Transverse colon (tissue), 4 donors: ENCODE measurements around the gene MPV17L2. TPM values are rescaled to one million over a fixed set of nuclear protein-coding genes. Genes with fewer than 3 reads are reported as not detected.

Source experiments
- DNase-seq: peaks from one replicate; pipeline ENCODE4 v3.0.0-alpha.2; 2019
- H3K27ac ChIP-seq, 4 donors: fragments of 200-600 bp; sonication (generic); 2 replicates each; pipeline ENCODE4 v1.5.1; 2016 to 2018; ENCODE audit warnings: inconsistent platforms in 4 of 4
- H3K27me3 ChIP-seq: fragments of 200-600 bp; sonication (generic); 2 replicates; pipeline ENCODE4 v1.5.1; 2017; ENCODE audit warnings: inconsistent platforms
- H3K36me3 ChIP-seq, 4 donors: fragments of 200-600 bp; sonication (generic); 2 replicates each; pipeline ENCODE4 v1.5.1; 2017 to 2019; ENCODE audit warnings: inconsistent platforms in 4 of 4
- H3K4me1 ChIP-seq, 4 donors: fragments of 200-600 bp; sonication (generic); 2 replicates each; pipeline ENCODE4 v1.5.1; 2017 to 2020; ENCODE audit warnings: inconsistent platforms in 4 of 4
- H3K4me3 ChIP-seq, 4 donors: fragments of 200-600 bp; sonication (generic); 1 replicate in 1 of 4; 2 replicates in 3 of 4; pipeline versions ENCODE4 v1.5.1 to v1.6.1; 2017 to 2019; ENCODE audit warnings: inconsistent platforms in 4 of 4
- H3K9me3 ChIP-seq, 2 donors: fragments of 200-600 bp; sonication (generic); 2 replicates each; pipeline ENCODE4 v1.5.1; 2017 to 2019; ENCODE audit warnings: inconsistent platforms in 2 of 2
- CTCF ChIP-seq, 5 experiments: fragments of 200-600 bp in 3 of 5; fragments of 450-650 bp in 2 of 5; sonication (generic) in 3 of 5; IDR thresholded peaks; 1 replicate in 2 of 5; 2 replicates in 3 of 5; pipeline ENCODE4 v1.5.1; 2016 to 2017; ENCODE audit warnings: antibody characterized with exemption in 5 of 5, inconsistent platforms in 3 of 5, mild to moderate bottlenecking in 2 of 5, moderate library complexity in 1 of 5
- EP300 ChIP-seq: sonication (generic); formaldehyde crosslinking; IDR thresholded peaks from one replicate; pipeline ENCODE4 v1.6.1; 2017; ENCODE audit warnings: antibody characterized with exemption, low read depth
- POLR2A ChIP-seq: fragments of 450-650 bp; IDR thresholded peaks from one replicate; pipeline ENCODE4 v1.6.1; 2016; ENCODE audit warnings: antibody characterized with exemption, mild to moderate bottlenecking, moderate library complexity
- POLR2AphosphoS5 ChIP-seq, 3 donors: sonication (generic); formaldehyde crosslinking; IDR thresholded peaks; one replicate each; pipeline ENCODE4 v1.6.1; 2016; ENCODE audit warnings: antibody characterized with exemption in 3 of 3
- WGBS, 2 donors: methylation state at CpG; one replicate each; pipeline ENCODE4 v1.1.5; 2018; ENCODE audit warnings: low coverage in 1 of 2; 5-methylcytosine and 5-hydroxymethylcytosine counted together
- in situ Hi-C, 4 donors: fragments of 200-750 bp; cut with MboI; loops; one replicate each; pipeline versions ENCODE4 v1.15.0 to v1.15.1; 2017; ENCODE audit warnings: low sequenced_read_pairs in 3 of 4, low pct_ligation_motif_present in 1 of 4, low pct_unique_long_range_greater_than_20kb in 1 of 4
- intact Hi-C: fragments of 100-400 bp; cut with DNase I; formaldehyde crosslinking; loops from one replicate; pipeline ENCODE4 v1.15.1; 2023; ENCODE audit warnings: low total_unique reads
- total RNA-seq, 4 donors: library from RNA; depleted of rRNA; stranded (reverse); fragments of >200 nt; gene quantifications; one replicate each; pipeline ENCODE4 v1.1.0, GENCODE V29; 2016

The MPV17L2 gene
- total RNA-seq, 4 donors from 2014 or later: 1.6 to 22.3 (median 12.6) TPM

GRCh38 chr19:18214779-18215433 lies 21.9 kb downstream of the MPV17L2 start:
- DNase-seq: no peak
- Histone ChIP-seq H3K9me3 (no peaks in the 10 kb centered on the region), H3K4me1 (no peaks in the 10 kb centered on the region), H3K4me3 (no peak overlapping the region), H3K36me3 (no peaks in the 10 kb centered on the region), H3K27me3 (no peaks in the 10 kb centered on the region), H3K27ac (no peak overlapping the region)
- intact Hi-C loops: no loop called here
- WGBS, 2 donors: 61% methylated on average over 3 to 7 of the region's 7 CpGs
- TF ChIP-seq POLR2A (no peak), CTCF (IDR thresholded peaks at IDR 0.05) (no peak), POLR2AphosphoS5 (IDR thresholded peaks at IDR 0.05) (no peak), EP300 (no peak)
- in situ Hi-C loops: loop anchor here in 1 of 4 donors (25.0 kb wide), 1 partner anchor 122 kb away; the partner anchor contains the start of gene PGPEP1

GRCh38 chr19:18216789-18217188 lies 23.8 kb downstream of the MPV17L2 start:
- 91% methylated on average over 8 of the region's 8 CpGs; no CpG with 5 or more reads in 1 of the 2 donors for WGBS, 2 donors
- no peaks in the 10 kb centered on the region for H3K36me3 ChIP-seq
- in situ Hi-C loops: loop anchor here in 1 of 4 donors (25.0 kb wide), 1 partner anchor 121 kb away; the partner anchor contains the start of gene PGPEP1
- no peak overlapping the region for H3K4me3 ChIP-seq
- intact Hi-C loops: no loop called here
- peaks cover 15% of the 10 kb centered on the region for H3K27me3 ChIP-seq
- DNase-seq: no peak
- H3K27ac ChIP-seq: no peak overlapping the region
- TF ChIP-seq POLR2AphosphoS5 (IDR thresholded peaks at IDR 0.05) (no peak), EP300 (no peak), CTCF (IDR thresholded peaks at IDR 0.05) (no peak), POLR2A (no peak)
- peaks cover 0 to 3% (median 0%) of the 10 kb centered on the region in 4 donors for H3K4me1 ChIP-seq
- H3K9me3 ChIP-seq: no peaks in the 10 kb centered on the region

- Histone ChIP-seq H3K4me3 (no peak overlapping the region), H3K27ac (no peak overlapping the region), H3K4me1 (peaks cover 0 to 3% (median 0%) of the 10 kb centered on the region in 4 donors), H3K36me3 (no peaks in the 10 kb centered on the region), H3K27me3 (peaks cover 21% of the 10 kb centered on the region), H3K9me3 (no peaks in the 10 kb centered on the region)
- intact Hi-C loops (no loop called here), in situ Hi-C loops (loop anchor here in 1 of 4 donors (25.0 kb wide), 1 partner anchor 119 kb away; the partner anchor contains the start of gene PGPEP1)
- WGBS, 2 donors: 92% methylated on average over 12 of the region's 17 CpGs; no CpG with 5 or more reads in 1 of the 2 donors
- TF ChIP-seq POLR2AphosphoS5 (IDR thresholded peaks at IDR 0.05) (no peak), CTCF (IDR thresholded peaks at IDR 0.05) (no peak), POLR2A (no peak), EP300 (no peak)
- DNase-seq: no peak
Measured at GRCh38 chr19:18218159-18218558, 25.1 kb downstream of the MPV17L2 start.

- in situ Hi-C loops: loop anchor here in 1 of 4 donors (25.0 kb wide), 1 partner anchor 119 kb away; the partner anchor contains the start of gene PGPEP1
- 80 to 84% methylated on average over 2 to 3 of the region's 3 CpGs for WGBS, 2 donors
Measured at GRCh38 chr19:18218600-18218999, 25.6 kb downstream of the MPV17L2 start.

More at GRCh38 chr19:18218600-18218999, 25.6 kb downstream of the MPV17L2 start:
- Histone ChIP-seq H3K27me3 (peaks cover 21% of the 10 kb centered on the region), H3K9me3 (no peaks in the 10 kb centered on the region), H3K36me3 (no peaks in the 10 kb centered on the region), H3K4me1 (peaks cover 0 to 3% (median 0%) of the 10 kb centered on the region in 4 donors), H3K27ac (no peak overlapping the region), H3K4me3 (no peak overlapping the region)
- intact Hi-C loops: no loop called here
- DNase-seq: no peak
- TF ChIP-seq POLR2A: no peak
- TF ChIP-seq EP300: no peak
- TF ChIP-seq CTCF (IDR thresholded peaks at IDR 0.05): no peak
- TF ChIP-seq POLR2AphosphoS5 (IDR thresholded peaks at IDR 0.05): no peak
